ENCODE data around the gene SERF2. TPM values are rescaled to one million over a fixed set of nuclear protein-coding genes. Genes with fewer than 3 reads are reported as not detected.

SERF2 gene
- total and polyA plus RNA-seq, 2 of the 13 experiments (the other 11 are each of a cell fraction or from before 2014, with no cell fraction given), result 811 to 1,257 TPM

DNA sequence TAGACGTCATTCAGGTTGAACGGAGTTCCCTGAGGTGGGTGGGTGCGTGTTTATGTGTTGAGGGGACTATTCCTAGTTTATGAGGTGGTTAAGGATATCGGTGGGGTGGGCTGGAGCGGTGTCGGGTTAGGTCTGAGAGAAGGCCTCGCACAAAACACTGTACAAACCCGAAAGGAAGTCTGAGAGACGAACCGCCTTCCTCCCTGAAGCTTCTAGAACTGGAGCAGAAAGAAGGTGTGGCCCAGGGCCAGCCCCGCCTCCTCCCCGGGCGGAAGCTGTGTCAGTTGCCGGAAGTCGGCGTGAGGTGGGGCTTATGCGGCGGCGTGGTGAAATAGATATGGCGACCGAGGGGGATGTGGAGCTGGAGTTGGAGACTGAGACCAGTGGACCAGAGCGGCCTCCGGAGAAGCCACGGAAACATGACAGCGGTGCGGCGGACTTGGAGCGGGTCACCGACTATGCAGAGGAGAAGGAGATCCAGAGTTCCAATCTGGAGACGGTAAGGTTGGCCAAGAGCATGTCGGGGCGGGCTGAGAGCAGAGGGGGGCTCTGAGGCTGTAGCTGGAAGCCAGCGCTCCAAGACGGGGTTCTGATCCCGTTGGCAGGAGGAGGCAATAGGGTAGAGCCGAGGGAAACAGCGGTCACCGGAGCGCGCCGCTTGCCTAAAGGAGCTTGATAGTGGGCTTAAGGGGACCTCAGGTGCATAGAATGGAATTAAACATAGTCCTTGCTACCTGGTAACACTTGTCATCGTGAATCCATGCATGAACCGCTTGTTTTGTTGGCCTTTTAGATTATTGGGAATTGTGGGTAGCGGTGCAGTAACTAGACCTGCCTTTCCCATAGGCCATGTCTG lies 8.4 kb downstream of the SERF2 start, which contains the start of gene HYPK (continued):
- TF ChIP-seq, protein P1, sequence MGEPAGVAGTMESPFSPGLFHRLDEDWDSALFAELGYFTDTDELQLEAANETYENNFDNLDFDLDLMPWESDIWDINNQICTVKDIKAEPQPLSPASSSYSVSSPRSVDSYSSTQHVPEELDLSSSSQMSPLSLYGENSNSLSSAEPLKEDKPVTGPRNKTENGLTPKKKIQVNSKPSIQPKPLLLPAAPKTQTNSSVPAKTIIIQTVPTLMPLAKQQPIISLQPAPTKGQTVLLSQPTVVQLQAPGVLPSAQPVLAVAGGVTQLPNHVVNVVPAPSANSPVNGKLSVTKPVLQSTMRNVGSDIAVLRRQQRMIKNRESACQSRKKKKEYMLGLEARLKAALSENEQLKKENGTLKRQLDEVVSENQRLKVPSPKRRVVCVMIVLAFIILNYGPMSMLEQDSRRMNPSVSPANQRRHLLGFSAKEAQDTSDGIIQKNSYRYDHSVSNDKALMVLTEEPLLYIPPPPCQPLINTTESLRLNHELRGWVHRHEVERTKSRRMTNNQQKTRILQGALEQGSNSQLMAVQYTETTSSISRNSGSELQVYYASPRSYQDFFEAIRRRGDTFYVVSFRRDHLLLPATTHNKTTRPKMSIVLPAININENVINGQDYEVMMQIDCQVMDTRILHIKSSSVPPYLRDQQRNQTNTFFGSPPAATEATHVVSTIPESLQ (CRISPR knock-in tag; conservative IDR thresholded peaks at IDR 0.05), result 0 out of 2 replicates have a peak, but pooled peaks have one; percentile 43
- TF ChIP-seq ZNF460 (CRISPR knock-in tag; IDR thresholded peaks at IDR 0.05; ENCODE audit: borderline replicate concordance) (no peak), ZNF3 (CRISPR knock-in tag; IDR thresholded peaks at IDR 0.05) (no peak), CCDC6 (CRISPR knock-in tag; IDR thresholded peaks at IDR 0.05) (peak; percentile 47; the same call in 1 of the 2 replicates), ZNF446 (CRISPR knock-in tag; IDR thresholded peaks at IDR 0.05) (no peak), ZNF550 (CRISPR knock-in tag; IDR thresholded peaks at IDR 0.05; ENCODE audit: borderline replicate concordance) (no peak), MIER3 (CRISPR knock-in tag; IDR thresholded peaks at IDR 0.05; ENCODE audit: borderline replicate concordance) (peak; percentile 22; the same call in 1 of the 2 replicates), POLR2AphosphoS2 (IDR thresholded peaks at IDR 0.05; ENCODE audit: low read depth, low read length) (peak; percentile 84; the same call in 1 of the 2 replicates), ZNF343 (CRISPR knock-in tag; IDR thresholded peaks at IDR 0.05) (no peak), ZNF12 (CRISPR knock-in tag; IDR thresholded peaks at IDR 0.05) (no peak), EP300 (IDR thresholded peaks at IDR 0.05; ENCODE audit: low read depth in 2 of 2, low read length in 2 of 2) (peak in 1 of 2 experiments; percentile 35; a peak in 1 of 4 replicates), EP300 (CRISPR knock-in tag; IDR thresholded peaks at IDR 0.05; ENCODE audit: borderline replicate concordance) (no peak), ZNF335 (CRISPR knock-in tag; IDR thresholded peaks at IDR 0.05) (no peak), ZEB1 (IDR thresholded peaks at IDR 0.05; ENCODE audit: insufficient replicate concordance, low read depth) (no peak)
- TF ChIP-seq, protein P2, sequence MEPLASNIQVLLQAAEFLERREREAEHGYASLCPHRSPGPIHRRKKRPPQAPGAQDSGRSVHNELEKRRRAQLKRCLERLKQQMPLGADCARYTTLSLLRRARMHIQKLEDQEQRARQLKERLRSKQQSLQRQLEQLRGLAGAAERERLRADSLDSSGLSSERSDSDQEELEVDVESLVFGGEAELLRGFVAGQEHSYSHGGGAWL (CRISPR knock-in tag; IDR thresholded peaks at IDR 0.05), result 0 out of 2 replicates have a peak, but pooled peaks have one; percentile 22
- TF ChIP-seq, protein P3, sequence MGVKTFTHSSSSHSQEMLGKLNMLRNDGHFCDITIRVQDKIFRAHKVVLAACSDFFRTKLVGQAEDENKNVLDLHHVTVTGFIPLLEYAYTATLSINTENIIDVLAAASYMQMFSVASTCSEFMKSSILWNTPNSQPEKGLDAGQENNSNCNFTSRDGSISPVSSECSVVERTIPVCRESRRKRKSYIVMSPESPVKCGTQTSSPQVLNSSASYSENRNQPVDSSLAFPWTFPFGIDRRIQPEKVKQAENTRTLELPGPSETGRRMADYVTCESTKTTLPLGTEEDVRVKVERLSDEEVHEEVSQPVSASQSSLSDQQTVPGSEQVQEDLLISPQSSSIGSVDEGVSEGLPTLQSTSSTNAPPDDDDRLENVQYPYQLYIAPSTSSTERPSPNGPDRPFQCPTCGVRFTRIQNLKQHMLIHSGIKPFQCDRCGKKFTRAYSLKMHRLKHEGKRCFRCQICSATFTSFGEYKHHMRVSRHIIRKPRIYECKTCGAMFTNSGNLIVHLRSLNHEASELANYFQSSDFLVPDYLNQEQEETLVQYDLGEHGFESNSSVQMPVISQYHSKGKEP (CRISPR knock-in tag; IDR thresholded peaks at IDR 0.05), result 0 out of 2 replicates have a peak, but pooled peaks have one; percentile 20
- TF ChIP-seq, protein P4, sequence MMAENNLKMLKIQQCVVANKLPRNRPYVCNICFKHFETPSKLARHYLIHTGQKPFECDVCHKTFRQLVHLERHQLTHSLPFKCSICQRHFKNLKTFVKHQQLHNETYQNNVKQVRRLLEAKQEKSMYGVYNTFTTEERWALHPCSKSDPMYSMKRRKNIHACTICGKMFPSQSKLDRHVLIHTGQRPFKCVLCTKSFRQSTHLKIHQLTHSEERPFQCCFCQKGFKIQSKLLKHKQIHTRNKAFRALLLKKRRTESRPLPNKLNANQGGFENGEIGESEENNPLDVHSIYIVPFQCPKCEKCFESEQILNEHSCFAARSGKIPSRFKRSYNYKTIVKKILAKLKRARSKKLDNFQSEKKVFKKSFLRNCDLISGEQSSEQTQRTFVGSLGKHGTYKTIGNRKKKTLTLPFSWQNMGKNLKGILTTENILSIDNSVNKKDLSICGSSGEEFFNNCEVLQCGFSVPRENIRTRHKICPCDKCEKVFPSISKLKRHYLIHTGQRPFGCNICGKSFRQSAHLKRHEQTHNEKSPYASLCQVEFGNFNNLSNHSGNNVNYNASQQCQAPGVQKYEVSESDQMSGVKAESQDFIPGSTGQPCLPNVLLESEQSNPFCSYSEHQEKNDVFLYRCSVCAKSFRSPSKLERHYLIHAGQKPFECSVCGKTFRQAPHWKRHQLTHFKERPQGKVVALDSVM (CRISPR knock-in tag; IDR thresholded peaks at IDR 0.05), result no peak
- TF ChIP-seq, protein P5, sequence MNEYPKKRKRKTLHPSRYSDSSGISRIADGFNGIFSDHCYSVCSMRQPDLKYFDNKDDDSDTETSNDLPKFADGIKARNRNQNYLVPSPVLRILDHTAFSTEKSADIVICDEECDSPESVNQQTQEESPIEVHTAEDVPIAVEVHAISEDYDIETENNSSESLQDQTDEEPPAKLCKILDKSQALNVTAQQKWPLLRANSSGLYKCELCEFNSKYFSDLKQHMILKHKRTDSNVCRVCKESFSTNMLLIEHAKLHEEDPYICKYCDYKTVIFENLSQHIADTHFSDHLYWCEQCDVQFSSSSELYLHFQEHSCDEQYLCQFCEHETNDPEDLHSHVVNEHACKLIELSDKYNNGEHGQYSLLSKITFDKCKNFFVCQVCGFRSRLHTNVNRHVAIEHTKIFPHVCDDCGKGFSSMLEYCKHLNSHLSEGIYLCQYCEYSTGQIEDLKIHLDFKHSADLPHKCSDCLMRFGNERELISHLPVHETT (CRISPR knock-in tag; conservative IDR thresholded peaks at IDR 0.05), result 0 out of 2 replicates have a peak, but pooled peaks have one; percentile 44
- TF ChIP-seq, protein P6, sequence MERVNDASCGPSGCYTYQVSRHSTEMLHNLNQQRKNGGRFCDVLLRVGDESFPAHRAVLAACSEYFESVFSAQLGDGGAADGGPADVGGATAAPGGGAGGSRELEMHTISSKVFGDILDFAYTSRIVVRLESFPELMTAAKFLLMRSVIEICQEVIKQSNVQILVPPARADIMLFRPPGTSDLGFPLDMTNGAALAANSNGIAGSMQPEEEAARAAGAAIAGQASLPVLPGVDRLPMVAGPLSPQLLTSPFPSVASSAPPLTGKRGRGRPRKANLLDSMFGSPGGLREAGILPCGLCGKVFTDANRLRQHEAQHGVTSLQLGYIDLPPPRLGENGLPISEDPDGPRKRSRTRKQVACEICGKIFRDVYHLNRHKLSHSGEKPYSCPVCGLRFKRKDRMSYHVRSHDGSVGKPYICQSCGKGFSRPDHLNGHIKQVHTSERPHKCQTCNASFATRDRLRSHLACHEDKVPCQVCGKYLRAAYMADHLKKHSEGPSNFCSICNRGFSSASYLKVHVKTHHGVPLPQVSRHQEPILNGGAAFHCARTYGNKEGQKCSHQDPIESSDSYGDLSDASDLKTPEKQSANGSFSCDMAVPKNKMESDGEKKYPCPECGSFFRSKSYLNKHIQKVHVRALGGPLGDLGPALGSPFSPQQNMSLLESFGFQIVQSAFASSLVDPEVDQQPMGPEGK (CRISPR knock-in tag; IDR thresholded peaks at IDR 0.05), result 0 out of 2 replicates have a peak, but pooled peaks have one; percentile 27

All from HepG2 (cell line).